ENCODE results near the gene FCAMR. TPM values are rescaled to one million over a fixed set of nuclear protein-coding genes. Genes with fewer than 3 reads are reported as not detected.

Gene FCAMR
- total and polyA plus RNA-seq, 4 donors, result 0.14 to 0.59 (median 0.39) TPM

GRCh38 chr1:206963740-206964139 is 6.5 kb downstream of the FCAMR start:
- no peak overlapping the region for H3K27ac ChIP-seq (ENCODE audit: low read depth in 1 of 2, low read length in 2 of 2)
- peaks cover 0 to 10% (median 0%) of the 10 kb centered on the region in 4 donors for H3K36me3 ChIP-seq (ENCODE audit: control insufficient read depth in 4 of 4, insufficient read depth in 3 of 4, low read depth in 1 of 4, low read length in 3 of 4)
- TF ChIP-seq FOXA1 (IDR thresholded peaks at IDR 0.05), result no peak
- no peak for TF ChIP-seq SP1 (IDR thresholded peaks at IDR 0.05)
- TF ChIP-seq, protein P1, sequence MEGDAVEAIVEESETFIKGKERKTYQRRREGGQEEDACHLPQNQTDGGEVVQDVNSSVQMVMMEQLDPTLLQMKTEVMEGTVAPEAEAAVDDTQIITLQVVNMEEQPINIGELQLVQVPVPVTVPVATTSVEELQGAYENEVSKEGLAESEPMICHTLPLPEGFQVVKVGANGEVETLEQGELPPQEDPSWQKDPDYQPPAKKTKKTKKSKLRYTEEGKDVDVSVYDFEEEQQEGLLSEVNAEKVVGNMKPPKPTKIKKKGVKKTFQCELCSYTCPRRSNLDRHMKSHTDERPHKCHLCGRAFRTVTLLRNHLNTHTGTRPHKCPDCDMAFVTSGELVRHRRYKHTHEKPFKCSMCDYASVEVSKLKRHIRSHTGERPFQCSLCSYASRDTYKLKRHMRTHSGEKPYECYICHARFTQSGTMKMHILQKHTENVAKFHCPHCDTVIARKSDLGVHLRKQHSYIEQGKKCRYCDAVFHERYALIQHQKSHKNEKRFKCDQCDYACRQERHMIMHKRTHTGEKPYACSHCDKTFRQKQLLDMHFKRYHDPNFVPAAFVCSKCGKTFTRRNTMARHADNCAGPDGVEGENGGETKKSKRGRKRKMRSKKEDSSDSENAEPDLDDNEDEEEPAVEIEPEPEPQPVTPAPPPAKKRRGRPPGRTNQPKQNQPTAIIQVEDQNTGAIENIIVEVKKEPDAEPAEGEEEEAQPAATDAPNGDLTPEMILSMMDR (IDR thresholded peaks at IDR 0.05; ENCODE audit: low read depth, low read length, missing input control), result no peak
- TF ChIP-seq RAD21 (IDR thresholded peaks at IDR 0.05), result no peak
- no peak for TF ChIP-seq JUND (IDR thresholded peaks at IDR 0.05)
- no peak for TF ChIP-seq YY1 (IDR thresholded peaks at IDR 0.05)
- TF ChIP-seq GABPA (IDR thresholded peaks at IDR 0.05 in 1 of 2, conservative IDR thresholded peaks at IDR 0.05 in 1 of 2), result no peak
- no peak for TF ChIP-seq MAX (IDR thresholded peaks at IDR 0.05)
- no peak for TF ChIP-seq HNF4A (conservative IDR thresholded peaks at IDR 0.05)
- no peak for TF ChIP-seq ATF3 (IDR thresholded peaks at IDR 0.05)
- TF ChIP-seq, protein P2, sequence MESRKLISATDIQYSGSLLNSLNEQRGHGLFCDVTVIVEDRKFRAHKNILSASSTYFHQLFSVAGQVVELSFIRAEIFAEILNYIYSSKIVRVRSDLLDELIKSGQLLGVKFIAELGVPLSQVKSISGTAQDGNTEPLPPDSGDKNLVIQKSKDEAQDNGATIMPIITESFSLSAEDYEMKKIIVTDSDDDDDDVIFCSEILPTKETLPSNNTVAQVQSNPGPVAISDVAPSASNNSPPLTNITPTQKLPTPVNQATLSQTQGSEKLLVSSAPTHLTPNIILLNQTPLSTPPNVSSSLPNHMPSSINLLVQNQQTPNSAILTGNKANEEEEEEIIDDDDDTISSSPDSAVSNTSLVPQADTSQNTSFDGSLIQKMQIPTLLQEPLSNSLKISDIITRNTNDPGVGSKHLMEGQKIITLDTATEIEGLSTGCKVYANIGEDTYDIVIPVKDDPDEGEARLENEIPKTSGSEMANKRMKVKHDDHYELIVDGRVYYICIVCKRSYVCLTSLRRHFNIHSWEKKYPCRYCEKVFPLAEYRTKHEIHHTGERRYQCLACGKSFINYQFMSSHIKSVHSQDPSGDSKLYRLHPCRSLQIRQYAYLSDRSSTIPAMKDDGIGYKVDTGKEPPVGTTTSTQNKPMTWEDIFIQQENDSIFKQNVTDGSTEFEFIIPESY (IDR thresholded peaks at IDR 0.05), result no peak
- no peak for TF ChIP-seq FOXA2 (IDR thresholded peaks at IDR 0.05)
- no peak overlapping the region for H3K4me3 ChIP-seq (ENCODE audit: low read depth in 1 of 3, low read length in 3 of 3)
- H3K9ac ChIP-seq (ENCODE audit: low read depth in 1 of 2, low read length in 2 of 2), result no peak overlapping the region
- H3K9me3 ChIP-seq (ENCODE audit: control insufficient read depth in 4 of 4, low read length in 3 of 4), result no peaks in the 10 kb centered on the region
- H3K27me3 ChIP-seq (ENCODE audit: control insufficient read depth in 4 of 4, insufficient read depth in 4 of 4, low read length in 3 of 4), result no peaks in the 10 kb centered on the region
- peaks cover 0 to 12% (median 9%) of the 10 kb centered on the region in 4 donors for H3K4me1 ChIP-seq (ENCODE audit: control insufficient read depth in 4 of 4, insufficient read depth in 4 of 4, low read length in 3 of 4)
- 85% methylated on average over 1 of the region's 1 CpG for WGBS
- DNase-seq (ENCODE audit: low spot score), result no peak

DNA sequence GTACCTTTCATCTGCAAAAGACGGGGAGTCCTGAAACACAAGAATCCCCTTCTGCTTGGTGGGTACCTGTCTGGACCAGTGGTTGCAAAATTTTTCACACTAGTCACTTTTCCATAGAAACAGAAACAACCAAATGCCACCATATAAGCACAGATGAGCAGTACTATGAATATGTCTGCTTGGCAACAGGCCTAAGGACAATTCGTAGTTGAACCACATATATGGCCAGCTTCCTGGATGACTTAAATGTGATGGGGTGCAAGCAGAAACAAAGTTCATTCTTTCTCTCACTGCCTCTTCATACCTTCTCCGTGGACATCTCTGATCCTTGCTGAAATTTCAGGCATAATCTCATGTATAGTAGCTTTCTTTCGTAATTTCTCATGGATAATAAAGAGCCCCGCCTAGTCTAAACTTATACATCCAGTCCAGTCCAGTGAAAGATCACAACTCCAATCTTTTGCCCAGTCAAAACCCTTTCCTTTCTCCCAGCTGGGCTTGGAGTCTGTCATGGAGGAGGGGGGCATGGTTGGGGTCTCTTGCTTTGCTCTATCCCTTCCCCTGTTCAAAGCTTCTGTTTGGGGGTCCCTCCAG is 7.0 kb downstream of the FCAMR start:
- no peak overlapping the region for H3K27ac ChIP-seq (ENCODE audit: low read depth in 1 of 2, low read length in 2 of 2)
- no peaks in the 10 kb centered on the region for H3K27me3 ChIP-seq (ENCODE audit: control insufficient read depth in 4 of 4, insufficient read depth in 4 of 4, low read length in 3 of 4)
- 89% methylated on average over 5 of the region's 5 CpGs for WGBS

More for the DNA sequence above, 7.0 kb downstream of the FCAMR start:
- no peak overlapping the region for H3K4me3 ChIP-seq (ENCODE audit: low read depth in 1 of 3, low read length in 3 of 3)
- H3K9ac ChIP-seq (ENCODE audit: low read depth in 1 of 2, low read length in 2 of 2), result no peak overlapping the region
- no peaks in the 10 kb centered on the region for H3K9me3 ChIP-seq (ENCODE audit: control insufficient read depth in 4 of 4, low read length in 3 of 4)
- DNase-seq (ENCODE audit: low spot score), result no peak
- peaks cover 0 to 8% (median 4%) of the 10 kb centered on the region in 4 donors for H3K4me1 ChIP-seq (ENCODE audit: control insufficient read depth in 4 of 4, insufficient read depth in 4 of 4, low read length in 3 of 4)
- peaks cover 0 to 10% (median 0%) of the 10 kb centered on the region in 4 donors for H3K36me3 ChIP-seq (ENCODE audit: control insufficient read depth in 4 of 4, insufficient read depth in 3 of 4, low read depth in 1 of 4, low read length in 3 of 4)
- TF ChIP-seq TAF1 (conservative IDR thresholded peaks at IDR 0.05) (no peak), HNF4A (conservative IDR thresholded peaks at IDR 0.05) (no peak), REST (IDR thresholded peaks at IDR 0.05) (no peak)
- TF ChIP-seq, protein P1 (IDR thresholded peaks at IDR 0.05; ENCODE audit: low read depth, low read length, missing input control), result no peak
